Measurements from ENCODE around the gene DDX3X. TPM values are rescaled to one million over a fixed set of nuclear protein-coding genes. Genes with fewer than 3 reads are reported as not detected.

Gene DDX3X
- total and polyA plus RNA-seq, 4 donors, result 48.4 to 216 (median 85.6) TPM

DNA sequence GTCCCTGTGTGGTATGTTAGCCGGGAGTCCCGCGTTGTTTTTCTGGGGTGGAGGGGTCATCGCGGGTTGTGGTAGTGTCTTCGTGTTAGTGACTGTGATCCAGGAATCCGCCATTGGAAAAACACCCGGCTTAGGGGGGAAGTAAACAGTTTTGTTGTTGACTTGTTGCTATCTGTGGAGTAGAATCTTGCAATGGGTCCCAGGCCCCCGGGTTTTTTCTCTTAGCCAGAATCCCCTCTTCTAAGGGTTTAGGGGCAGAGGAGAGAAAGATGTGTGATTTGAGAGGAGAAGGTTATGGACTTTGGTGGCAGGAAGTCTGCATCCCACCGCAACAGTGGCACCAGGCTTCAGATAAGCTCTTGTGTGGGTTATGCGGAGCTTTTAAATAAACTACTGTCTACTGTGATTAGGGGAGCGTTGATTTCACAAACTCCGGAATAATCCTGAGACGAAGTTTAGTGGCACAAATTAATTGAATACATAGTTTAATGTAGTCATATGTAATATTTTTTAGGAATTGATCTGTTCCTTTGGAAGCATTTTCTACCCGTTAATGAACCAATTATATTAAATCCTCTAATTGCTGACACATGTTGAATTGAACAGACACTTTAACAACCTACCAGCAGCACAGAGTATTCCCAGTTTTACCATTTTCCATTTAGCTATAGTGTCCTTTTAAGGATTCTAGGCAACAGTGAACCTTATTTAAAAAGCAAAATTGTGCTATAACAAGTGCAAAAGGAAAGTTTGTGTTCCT lies 1.4 kb downstream of the DDX3X start:
- Histone ChIP-seq H3K27ac (ENCODE audit: low read depth in 1 of 2, low read length in 2 of 2) (peak overlapping the region; percentile 98 to 99), H3K27me3 (ENCODE audit: control insufficient read depth in 4 of 4, insufficient read depth in 4 of 4, low read length in 3 of 4) (no peaks in the 10 kb centered on the region), H3K4me3 (ENCODE audit: low read depth in 1 of 3, low read length in 3 of 3) (peak overlapping the region; percentile 78 to 91 (median 85)), H3K9ac (ENCODE audit: low read depth in 1 of 2, low read length in 2 of 2) (peak overlapping the region; percentile 79 to 90), H3K9me3 (ENCODE audit: control insufficient read depth in 4 of 4, low read length in 3 of 4) (no peaks in the 10 kb centered on the region), H3K4me1 (ENCODE audit: control insufficient read depth in 4 of 4, insufficient read depth in 4 of 4, low read length in 3 of 4) (peaks cover 2 to 49% (median 44%) of the 10 kb centered on the region in 4 donors), H3K36me3 (ENCODE audit: control insufficient read depth in 4 of 4, insufficient read depth in 3 of 4, low read depth in 1 of 4, low read length in 3 of 4) (peaks cover 0 to 13% (median 7%) of the 10 kb centered on the region in 4 donors)
- WGBS, result 0% methylated on average over 15 of the region's 15 CpGs
- TF ChIP-seq HNF4A (conservative IDR thresholded peaks at IDR 0.05) (no peak), RXRA (IDR thresholded peaks at IDR 0.05) (no peak), RAD21 (IDR thresholded peaks at IDR 0.05) (no peak), NR2F2 (IDR thresholded peaks at IDR 0.05) (no peak), GABPA (IDR thresholded peaks at IDR 0.05 in 1 of 2, conservative IDR thresholded peaks at IDR 0.05 in 1 of 2) (no peak), YY1 (IDR thresholded peaks at IDR 0.05) (no peak), SP1 (IDR thresholded peaks at IDR 0.05) (no peak), FOXA1 (IDR thresholded peaks at IDR 0.05) (no peak), TAF1 (conservative IDR thresholded peaks at IDR 0.05) (no peak), EGR1 (IDR thresholded peaks at IDR 0.05; ENCODE audit: low read depth in 2 of 2) (no peak), HNF4G (IDR thresholded peaks at IDR 0.05) (no peak), FOXA2 (IDR thresholded peaks at IDR 0.05) (no peak), JUND (IDR thresholded peaks at IDR 0.05) (no peak)
- TF ChIP-seq, protein P1, sequence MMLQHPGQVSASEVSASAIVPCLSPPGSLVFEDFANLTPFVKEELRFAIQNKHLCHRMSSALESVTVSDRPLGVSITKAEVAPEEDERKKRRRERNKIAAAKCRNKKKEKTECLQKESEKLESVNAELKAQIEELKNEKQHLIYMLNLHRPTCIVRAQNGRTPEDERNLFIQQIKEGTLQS (IDR thresholded peaks at IDR 0.05), result no peak
- TF ChIP-seq, protein P2, sequence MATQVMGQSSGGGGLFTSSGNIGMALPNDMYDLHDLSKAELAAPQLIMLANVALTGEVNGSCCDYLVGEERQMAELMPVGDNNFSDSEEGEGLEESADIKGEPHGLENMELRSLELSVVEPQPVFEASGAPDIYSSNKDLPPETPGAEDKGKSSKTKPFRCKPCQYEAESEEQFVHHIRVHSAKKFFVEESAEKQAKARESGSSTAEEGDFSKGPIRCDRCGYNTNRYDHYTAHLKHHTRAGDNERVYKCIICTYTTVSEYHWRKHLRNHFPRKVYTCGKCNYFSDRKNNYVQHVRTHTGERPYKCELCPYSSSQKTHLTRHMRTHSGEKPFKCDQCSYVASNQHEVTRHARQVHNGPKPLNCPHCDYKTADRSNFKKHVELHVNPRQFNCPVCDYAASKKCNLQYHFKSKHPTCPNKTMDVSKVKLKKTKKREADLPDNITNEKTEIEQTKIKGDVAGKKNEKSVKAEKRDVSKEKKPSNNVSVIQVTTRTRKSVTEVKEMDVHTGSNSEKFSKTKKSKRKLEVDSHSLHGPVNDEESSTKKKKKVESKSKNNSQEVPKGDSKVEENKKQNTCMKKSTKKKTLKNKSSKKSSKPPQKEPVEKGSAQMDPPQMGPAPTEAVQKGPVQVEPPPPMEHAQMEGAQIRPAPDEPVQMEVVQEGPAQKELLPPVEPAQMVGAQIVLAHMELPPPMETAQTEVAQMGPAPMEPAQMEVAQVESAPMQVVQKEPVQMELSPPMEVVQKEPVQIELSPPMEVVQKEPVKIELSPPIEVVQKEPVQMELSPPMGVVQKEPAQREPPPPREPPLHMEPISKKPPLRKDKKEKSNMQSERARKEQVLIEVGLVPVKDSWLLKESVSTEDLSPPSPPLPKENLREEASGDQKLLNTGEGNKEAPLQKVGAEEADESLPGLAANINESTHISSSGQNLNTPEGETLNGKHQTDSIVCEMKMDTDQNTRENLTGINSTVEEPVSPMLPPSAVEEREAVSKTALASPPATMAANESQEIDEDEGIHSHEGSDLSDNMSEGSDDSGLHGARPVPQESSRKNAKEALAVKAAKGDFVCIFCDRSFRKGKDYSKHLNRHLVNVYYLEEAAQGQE (IDR thresholded peaks at IDR 0.05), result no peak
- TF ChIP-seq, protein P3, sequence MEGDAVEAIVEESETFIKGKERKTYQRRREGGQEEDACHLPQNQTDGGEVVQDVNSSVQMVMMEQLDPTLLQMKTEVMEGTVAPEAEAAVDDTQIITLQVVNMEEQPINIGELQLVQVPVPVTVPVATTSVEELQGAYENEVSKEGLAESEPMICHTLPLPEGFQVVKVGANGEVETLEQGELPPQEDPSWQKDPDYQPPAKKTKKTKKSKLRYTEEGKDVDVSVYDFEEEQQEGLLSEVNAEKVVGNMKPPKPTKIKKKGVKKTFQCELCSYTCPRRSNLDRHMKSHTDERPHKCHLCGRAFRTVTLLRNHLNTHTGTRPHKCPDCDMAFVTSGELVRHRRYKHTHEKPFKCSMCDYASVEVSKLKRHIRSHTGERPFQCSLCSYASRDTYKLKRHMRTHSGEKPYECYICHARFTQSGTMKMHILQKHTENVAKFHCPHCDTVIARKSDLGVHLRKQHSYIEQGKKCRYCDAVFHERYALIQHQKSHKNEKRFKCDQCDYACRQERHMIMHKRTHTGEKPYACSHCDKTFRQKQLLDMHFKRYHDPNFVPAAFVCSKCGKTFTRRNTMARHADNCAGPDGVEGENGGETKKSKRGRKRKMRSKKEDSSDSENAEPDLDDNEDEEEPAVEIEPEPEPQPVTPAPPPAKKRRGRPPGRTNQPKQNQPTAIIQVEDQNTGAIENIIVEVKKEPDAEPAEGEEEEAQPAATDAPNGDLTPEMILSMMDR (IDR thresholded peaks at IDR 0.05; ENCODE audit: low read depth, low read length, missing input control), result no peak
- TF ChIP-seq, protein P4, sequence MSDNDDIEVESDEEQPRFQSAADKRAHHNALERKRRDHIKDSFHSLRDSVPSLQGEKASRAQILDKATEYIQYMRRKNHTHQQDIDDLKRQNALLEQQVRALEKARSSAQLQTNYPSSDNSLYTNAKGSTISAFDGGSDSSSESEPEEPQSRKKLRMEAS (IDR thresholded peaks at IDR 0.05), result no peak
- TF ChIP-seq, protein P5, sequence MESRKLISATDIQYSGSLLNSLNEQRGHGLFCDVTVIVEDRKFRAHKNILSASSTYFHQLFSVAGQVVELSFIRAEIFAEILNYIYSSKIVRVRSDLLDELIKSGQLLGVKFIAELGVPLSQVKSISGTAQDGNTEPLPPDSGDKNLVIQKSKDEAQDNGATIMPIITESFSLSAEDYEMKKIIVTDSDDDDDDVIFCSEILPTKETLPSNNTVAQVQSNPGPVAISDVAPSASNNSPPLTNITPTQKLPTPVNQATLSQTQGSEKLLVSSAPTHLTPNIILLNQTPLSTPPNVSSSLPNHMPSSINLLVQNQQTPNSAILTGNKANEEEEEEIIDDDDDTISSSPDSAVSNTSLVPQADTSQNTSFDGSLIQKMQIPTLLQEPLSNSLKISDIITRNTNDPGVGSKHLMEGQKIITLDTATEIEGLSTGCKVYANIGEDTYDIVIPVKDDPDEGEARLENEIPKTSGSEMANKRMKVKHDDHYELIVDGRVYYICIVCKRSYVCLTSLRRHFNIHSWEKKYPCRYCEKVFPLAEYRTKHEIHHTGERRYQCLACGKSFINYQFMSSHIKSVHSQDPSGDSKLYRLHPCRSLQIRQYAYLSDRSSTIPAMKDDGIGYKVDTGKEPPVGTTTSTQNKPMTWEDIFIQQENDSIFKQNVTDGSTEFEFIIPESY (IDR thresholded peaks at IDR 0.05), result no peak
- no peak for DNase-seq (ENCODE audit: low spot score)
